DOHH2 (cell line): ENCODE data around the gene TBL1XR1.

Experiments
- H3F3A ChIP-seq: fragments of 200-600 bp; sonication (generic), shearing (Covaris generic); 2 replicates; pipeline ENCODE4 v1.6.0; 2016; ENCODE audit warnings: antibody characterized with exemption, mild to moderate bottlenecking; ENCODE audit not compliant: control insufficient read depth, insufficient read depth
- H3K27ac ChIP-seq: fragments of 200-600 bp; sonication (generic); 2 replicates; pipeline ENCODE4 v1.5.1; 2014; ENCODE audit warnings: low read depth, mild to moderate bottlenecking, low read length, moderate library complexity
- H3K27me3 ChIP-seq: fragments of 200-600 bp; sonication (generic); 2 replicates; pipeline ENCODE4 v1.6.1; 2014; ENCODE audit warnings: mild to moderate bottlenecking, low read length, mixed read lengths; ENCODE audit not compliant: control insufficient read depth
- H3K36me3 ChIP-seq: fragments of 200-600 bp; sonication (generic); 2 replicates; pipeline ENCODE4 v1.6.1; 2014; ENCODE audit warnings: mild to moderate bottlenecking, low read length, moderate library complexity, mixed read lengths; ENCODE audit not compliant: control insufficient read depth
- H3K4me1 ChIP-seq: fragments of 200-600 bp; sonication (generic); 2 replicates; pipeline ENCODE4 v1.6.1; 2014; ENCODE audit warnings: mild to moderate bottlenecking, low read length, mixed read lengths; ENCODE audit not compliant: control insufficient read depth
- H3K4me2 ChIP-seq: fragments of 200-600 bp; sonication (generic); 2 replicates; pipeline ENCODE4 v1.6.0; 2014; ENCODE audit warnings: mild to moderate bottlenecking, low read length, moderate library complexity
- H3K4me3 ChIP-seq: fragments of 200-600 bp; sonication (generic); 2 replicates; pipeline ENCODE4 v1.5.1; 2014; ENCODE audit warnings: mild to moderate bottlenecking, low read length, mixed read lengths
- H3K79me2 ChIP-seq: fragments of 200-600 bp; sonication (generic); 2 replicates; pipeline ENCODE4 v1.6.1; 2014; ENCODE audit warnings: mild to moderate bottlenecking, low read length, mixed read lengths; ENCODE audit not compliant: control insufficient read depth
- H3K9me2 ChIP-seq: fragments of 200-600 bp; sonication (generic); replicated peaks from 2 replicates; pipeline ENCODE4 v1.6.1; 2014; ENCODE audit warnings: mild to moderate bottlenecking, low read length, mixed read lengths; ENCODE audit not compliant: control insufficient read depth
- H3K9me3 ChIP-seq: fragments of 200-600 bp; sonication (generic); 2 replicates; pipeline ENCODE4 v1.6.1; 2014; ENCODE audit warnings: antibody characterized with exemption, low read length, mixed read lengths; ENCODE audit not compliant: control insufficient read depth, insufficient read depth
- H4K20me1 ChIP-seq: fragments of 200-600 bp; sonication (generic); 2 replicates; pipeline ENCODE4 v1.6.0; 2014; ENCODE audit warnings: low read depth, mild to moderate bottlenecking, antibody characterized with exemption, low read length, moderate library complexity; ENCODE audit not compliant: control insufficient read depth, insufficient read depth
- CTCF ChIP-seq: fragments of 200-600 bp; sonication (generic); IDR thresholded peaks from one replicate; pipeline ENCODE4 v1.5.1; 2014; ENCODE audit warnings: antibody characterized with exemption, mild to moderate bottlenecking, low read depth, low read length; ENCODE audit not compliant: poor library complexity, severe bottlenecking
- EZH2phosphoT487 ChIP-seq: fragments of 200-600 bp; sonication (generic); IDR thresholded peaks from 2 replicates; pipeline ENCODE4 v1.6.1; 2017; ENCODE audit warnings: borderline replicate concordance, mild to moderate bottlenecking, antibody characterized with exemption, low read length, moderate library complexity, mixed read lengths

TBL1XR1 gene

GRCh38 chr3:177110895-177111294, 86.4 kb downstream of the TBL1XR1 start:
- peaks cover 99% of the 10 kb centered on the region for H3K79me2 ChIP-seq
- H3K4me2 ChIP-seq: peak overlapping the region; percentile 55
- H3K4me1 ChIP-seq: peaks cover 95% of the 10 kb centered on the region
- no peaks in the 10 kb centered on the region for H3K9me3 ChIP-seq
- no peaks in the 10 kb centered on the region for H3K9me2 ChIP-seq
- H3K27ac ChIP-seq: peak overlapping the region; percentile 39
- TF ChIP-seq CTCF (no peak), EZH2phosphoT487 (no peak)
- H3K36me3 ChIP-seq: peaks cover 16% of the 10 kb centered on the region
- H3K27me3 ChIP-seq: no peaks in the 10 kb centered on the region
- H3F3A ChIP-seq: peaks cover 15% of the 10 kb centered on the region
- H4K20me1 ChIP-seq: peaks cover 29% of the 10 kb centered on the region
- peak overlapping the region; percentile 8; the same call in 1 of the 2 replicates for H3K4me3 ChIP-seq

- Histone ChIP-seq H3K9me3 (no peaks in the 10 kb centered on the region), H3K4me1 (peaks cover 95% of the 10 kb centered on the region), H3K9me2 (no peaks in the 10 kb centered on the region), H3K79me2 (peaks cover 99% of the 10 kb centered on the region), H3K4me2 (peak overlapping the region; percentile 55), H3K27me3 (no peaks in the 10 kb centered on the region), H3F3A (peaks cover 15% of the 10 kb centered on the region; the same call in 1 of the 2 replicates), H3K36me3 (peaks cover 20% of the 10 kb centered on the region), H4K20me1 (peaks cover 27% of the 10 kb centered on the region), H3K4me3 (peak overlapping the region; percentile 19), H3K27ac (peak overlapping the region; percentile 39)
- no peak for TF ChIP-seq CTCF
- no peak for TF ChIP-seq EZH2phosphoT487
Observed at GRCh38 chr3:177110386-177110785, 86.9 kb downstream of the TBL1XR1 start.

- Histone ChIP-seq H3F3A (peaks cover 15% of the 10 kb centered on the region; the same call in 1 of the 2 replicates), H3K9me3 (no peaks in the 10 kb centered on the region), H3K36me3 (peaks cover 21% of the 10 kb centered on the region), H3K27me3 (no peaks in the 10 kb centered on the region), H3K79me2 (peaks cover 99% of the 10 kb centered on the region), H3K4me2 (peak overlapping the region; percentile 55), H4K20me1 (peaks cover 27% of the 10 kb centered on the region), H3K4me1 (peaks cover 90% of the 10 kb centered on the region), H3K4me3 (no peak overlapping the region), H3K27ac (no peak overlapping the region), H3K9me2 (no peaks in the 10 kb centered on the region)
- TF ChIP-seq CTCF: no peak
- TF ChIP-seq EZH2phosphoT487: no peak
Observed at GRCh38 chr3:177109688-177110330, 87.5 kb downstream of the TBL1XR1 start.
